Measurements from ENCODE around the gene CCL14. TPM values are rescaled to one million over a fixed set of nuclear protein-coding genes. Genes with fewer than 3 reads are reported as not detected.
"Not testable (repeated sequence)": the region's sequence is repeated elsewhere in the genome, so short reads cannot be mapped to it uniquely, and the experiment has no call there.

CCL14 gene
- total RNA-seq, 1 experiment from 2014 or later: not detected

GRCh38 chr17:35942588-35943186, 43.8 kb downstream of the CCL14 start:
- H3K27ac ChIP-seq (ENCODE audit: low read length): no peak overlapping the region
- BruUV-seq (replicated peaks): no TSS peak
- no peaks in the 10 kb centered on the region for H3K27me3 ChIP-seq (ENCODE audit: control insufficient read depth, insufficient read depth, low read length)
- intact Hi-C loops (cut with micrococcal nuclease; ENCODE audit: unreplicated experiment): no loop called here
- POLR2A ChIA-PET: no interaction called here
- CTCF ChIA-PET: interaction anchor here (0.5 kb wide), 1 partner anchor 133 kb away, joined by 3 read pairs; no protein-coding TSS in a partner anchor
- no peak overlapping the region for H3K4me3 ChIP-seq (ENCODE audit: low read depth in 2 of 2, low read length in 2 of 2)
- no peaks in the 10 kb centered on the region for H3K36me3 ChIP-seq (ENCODE audit: control insufficient read depth, insufficient read depth, low read length)
- in situ Hi-C loops (cut with HindIII; ENCODE audit: low pct_unique_long_range_greater_than_20kb, low sequenced_read_pairs): no loop called here
- no peaks in the 10 kb centered on the region for H3K4me1 ChIP-seq (ENCODE audit: control insufficient read depth, insufficient read depth, low read length)
- ATAC-seq: no peak
- TF ChIP-seq TCF7L2 (IDR thresholded peaks at IDR 0.05; ENCODE audit: low read depth, low read length): no peak
- no peak for TF ChIP-seq POLR2AphosphoS5 (IDR thresholded peaks at IDR 0.05; ENCODE audit: low read depth, low read length)
- TF ChIP-seq REST (IDR thresholded peaks at IDR 0.05; ENCODE audit: insufficient read depth in 1 of 2, low read depth in 2 of 2, low read length in 1 of 2): no peak
- TF ChIP-seq SIN3A (IDR thresholded peaks at IDR 0.05; ENCODE audit: borderline replicate concordance, insufficient read depth, low read depth, low read length): no peak
- TF ChIP-seq CTCF (IDR thresholded peaks at IDR 0.05): no peak
- DNase-seq (ENCODE audit: low read depth, low spot score): no peak
- H3K9me3 ChIP-seq (ENCODE audit: control insufficient read depth, insufficient read depth, low read depth, low read length): no peaks in the 10 kb centered on the region

- H3K9me3 ChIP-seq (ENCODE audit: control insufficient read depth, insufficient read depth, low read depth, low read length); in situ Hi-C loops (cut with HindIII; ENCODE audit: low pct_unique_long_range_greater_than_20kb, low sequenced_read_pairs); H3K4me1 ChIP-seq (ENCODE audit: control insufficient read depth, insufficient read depth, low read length); ATAC-seq; CTCF ChIA-PET; H3K27me3 ChIP-seq (ENCODE audit: control insufficient read depth, insufficient read depth, low read length); H3K4me3 ChIP-seq (ENCODE audit: low read depth in 2 of 2, low read length in 2 of 2); H3K36me3 ChIP-seq (ENCODE audit: control insufficient read depth, insufficient read depth, low read length); H3K27ac ChIP-seq (ENCODE audit: low read length); BruUV-seq (replicated peaks); intact Hi-C loops (cut with micrococcal nuclease; ENCODE audit: unreplicated experiment); POLR2A ChIA-PET; DNase-seq (ENCODE audit: low read depth, low spot score): not testable (repeated sequence)
Observed at GRCh38 chr17:35938492-35938891, 48.0 kb downstream of the CCL14 start.

GRCh38 chr17:35936063-35936462, 50.5 kb downstream of the CCL14 start:
- ATAC-seq (no peak; the same call in 1 of the 2 replicates), DNase-seq (ENCODE audit: low read depth, low spot score) (no peak)
- TF ChIP-seq TCF7L2 (IDR thresholded peaks at IDR 0.05; ENCODE audit: low read depth, low read length) (no peak), POLR2AphosphoS5 (IDR thresholded peaks at IDR 0.05; ENCODE audit: low read depth, low read length) (no peak), CTCF (IDR thresholded peaks at IDR 0.05) (no peak), REST (IDR thresholded peaks at IDR 0.05; ENCODE audit: insufficient read depth in 1 of 2, low read depth in 2 of 2, low read length in 1 of 2) (no peak), SIN3A (IDR thresholded peaks at IDR 0.05; ENCODE audit: borderline replicate concordance, insufficient read depth, low read depth, low read length) (no peak)
- ChIA-PET POLR2A (no interaction called here), CTCF (no interaction called here)
- H3K4me1 ChIP-seq (ENCODE audit: control insufficient read depth, insufficient read depth, low read length): peaks cover 4% of the 10 kb centered on the region
- no peak overlapping the region for H3K4me3 ChIP-seq (ENCODE audit: low read depth in 2 of 2, low read length in 2 of 2)
- intact Hi-C loops (cut with micrococcal nuclease; ENCODE audit: unreplicated experiment) (no loop called here), in situ Hi-C loops (cut with HindIII; ENCODE audit: low pct_unique_long_range_greater_than_20kb, low sequenced_read_pairs) (no loop called here)
- no peaks in the 10 kb centered on the region for H3K36me3 ChIP-seq (ENCODE audit: control insufficient read depth, insufficient read depth, low read length)
- no peaks in the 10 kb centered on the region for H3K9me3 ChIP-seq (ENCODE audit: control insufficient read depth, insufficient read depth, low read depth, low read length)
- no TSS peak for BruUV-seq (replicated peaks)
- no peaks in the 10 kb centered on the region for H3K27me3 ChIP-seq (ENCODE audit: control insufficient read depth, insufficient read depth, low read length)
- no peak overlapping the region for H3K27ac ChIP-seq (ENCODE audit: low read length)
